GM21825 (cell line): ENCODE results near the gene KCNB1.

Source experiments
- ATAC-seq: cut with Tn5 transposase; IDR thresholded peaks from one replicate; pipeline ENCODE4 v1.9.1; 2021; ENCODE audit warnings: mild to moderate bottlenecking, moderate library complexity; ENCODE audit not compliant: unreplicated experiment

Gene KCNB1

GRCh38 chr20:49471397-49471796, 11.1 kb downstream of the KCNB1 start:
- ATAC-seq: no peak

GRCh38 chr20:49470922-49471321, 11.5 kb downstream of the KCNB1 start:
- no peak for ATAC-seq

GRCh38 chr20:49469060-49469459, 13.4 kb downstream of the KCNB1 start:
- ATAC-seq: no peak

- no peak for ATAC-seq
Measured at GRCh38 chr20:49468412-49468811, 14.1 kb downstream of the KCNB1 start.

DNA sequence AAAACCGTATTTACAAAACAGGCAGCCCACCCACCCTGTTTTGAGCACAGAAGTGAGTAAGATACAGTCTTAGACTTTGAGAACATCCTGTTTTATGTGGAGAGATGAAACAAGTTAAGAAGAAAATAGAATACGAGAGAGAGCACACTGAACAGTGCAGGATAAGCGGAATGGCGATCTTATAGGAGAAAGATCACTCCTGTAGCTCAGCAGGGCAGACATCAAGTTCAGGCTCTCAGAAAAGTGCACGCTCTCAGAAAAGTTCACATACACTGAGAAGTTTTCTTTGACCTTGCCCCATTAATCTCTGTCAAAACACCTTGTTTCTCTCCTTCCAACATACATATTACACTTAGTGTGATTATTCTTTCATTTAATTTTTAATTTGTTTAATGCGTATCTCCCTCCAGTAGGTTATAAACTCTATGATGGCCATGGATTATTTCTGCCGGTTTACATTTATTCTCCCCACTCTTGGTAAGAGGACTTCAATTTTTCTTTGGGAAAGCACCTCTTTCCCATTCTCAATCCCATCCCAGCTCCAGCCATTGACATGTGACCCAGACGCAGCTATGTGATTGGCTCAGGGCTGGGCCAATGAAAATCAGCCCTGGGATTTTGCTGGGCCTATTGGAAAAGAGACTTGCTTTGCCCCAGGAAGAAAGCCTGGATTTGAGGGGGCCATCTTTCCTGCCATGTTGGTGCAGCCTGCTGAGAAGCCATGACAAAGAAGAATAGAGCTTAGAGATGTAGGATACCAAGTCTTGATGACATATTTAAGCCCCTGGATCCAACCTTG, 16.2 kb downstream of the KCNB1 start:
- ATAC-seq: no peak

DNA sequence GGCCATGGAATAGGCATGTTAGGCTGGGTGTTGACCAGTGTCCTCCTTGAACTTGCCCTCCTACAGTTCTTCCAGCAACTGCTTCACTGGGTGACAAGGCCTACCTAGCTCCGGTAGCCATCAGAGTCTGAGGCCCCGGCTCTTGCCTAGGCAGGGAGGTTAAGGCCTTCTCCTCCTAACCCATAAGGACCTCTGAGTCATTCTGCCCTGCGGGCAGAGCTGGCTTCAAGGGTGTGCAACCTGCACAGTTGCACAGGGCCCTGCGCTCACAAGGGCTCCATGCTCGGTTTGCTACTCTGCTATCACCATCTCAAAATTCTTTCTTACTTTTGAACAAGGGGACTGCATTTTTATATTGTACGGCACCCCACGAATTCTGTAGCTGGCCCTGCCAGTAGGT, 17.9 kb downstream of the KCNB1 start:
- ATAC-seq: no peak

DNA sequence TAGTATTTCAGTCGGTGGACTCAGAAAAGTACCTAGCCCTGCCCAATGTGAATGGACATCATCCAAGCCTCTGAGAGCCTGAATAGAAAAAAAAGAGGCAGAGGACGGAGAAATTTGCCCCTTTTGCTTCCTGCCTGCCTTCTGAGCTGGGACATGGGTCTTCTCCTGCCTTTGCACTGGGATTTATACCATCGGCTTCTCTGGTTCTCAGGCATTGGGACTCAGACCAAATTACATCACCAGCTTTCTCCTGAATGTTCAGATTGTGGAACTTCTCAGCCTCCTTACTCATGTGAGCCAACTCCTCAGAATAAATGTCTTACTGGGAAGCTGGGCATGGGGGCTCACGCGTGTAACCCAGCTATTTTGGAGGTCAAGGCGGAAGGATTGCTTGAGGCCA, 19.8 kb downstream of the KCNB1 start:
- ATAC-seq: no peak

- ATAC-seq: no peak
Measured at GRCh38 chr20:49461894-49462620, 20.4 kb downstream of the KCNB1 start.

DNA sequence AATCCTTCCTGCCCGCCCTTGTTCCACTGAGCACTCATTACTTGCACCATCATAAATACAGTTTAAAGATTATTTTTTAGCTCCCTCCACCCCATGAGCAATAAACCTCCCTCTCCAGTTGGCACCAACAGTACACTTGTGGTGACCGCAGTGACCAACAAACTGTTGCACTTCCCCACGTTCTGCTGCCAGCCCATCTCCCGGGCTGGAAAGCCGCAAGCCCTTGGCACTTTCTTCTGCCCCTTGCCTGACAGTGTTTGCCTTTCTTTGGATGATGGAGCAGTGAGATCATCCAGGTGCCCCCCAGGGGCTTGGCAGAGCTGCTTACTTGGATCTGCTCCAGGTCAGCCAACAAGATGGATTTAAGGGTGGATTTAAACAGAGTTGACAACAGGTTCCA, 21.6 kb downstream of the KCNB1 start:
- no peak for ATAC-seq

DNA sequence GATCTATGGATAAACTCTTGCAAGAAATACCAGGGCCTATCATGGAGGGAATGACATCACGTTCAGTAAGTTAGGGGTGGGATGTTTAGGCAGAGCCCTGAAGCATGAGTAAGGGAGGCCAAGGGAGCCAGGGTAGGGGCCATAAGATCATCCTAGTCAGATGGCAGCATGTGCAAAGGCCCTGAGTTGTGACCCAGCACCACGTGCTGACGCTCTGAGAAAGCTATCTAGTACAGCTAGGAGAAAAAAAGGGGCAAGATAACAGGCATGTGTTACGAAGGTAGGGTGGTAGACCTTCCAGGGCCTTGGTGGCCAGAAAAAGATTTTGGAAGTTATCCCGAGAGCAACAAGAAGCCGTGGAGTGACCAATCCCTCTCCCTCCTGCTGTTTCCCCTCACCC, 22.3 kb downstream of the KCNB1 start:
- ATAC-seq: no peak

GRCh38 chr20:49459684-49460083, 22.8 kb downstream of the KCNB1 start:
- no peak for ATAC-seq

DNA sequence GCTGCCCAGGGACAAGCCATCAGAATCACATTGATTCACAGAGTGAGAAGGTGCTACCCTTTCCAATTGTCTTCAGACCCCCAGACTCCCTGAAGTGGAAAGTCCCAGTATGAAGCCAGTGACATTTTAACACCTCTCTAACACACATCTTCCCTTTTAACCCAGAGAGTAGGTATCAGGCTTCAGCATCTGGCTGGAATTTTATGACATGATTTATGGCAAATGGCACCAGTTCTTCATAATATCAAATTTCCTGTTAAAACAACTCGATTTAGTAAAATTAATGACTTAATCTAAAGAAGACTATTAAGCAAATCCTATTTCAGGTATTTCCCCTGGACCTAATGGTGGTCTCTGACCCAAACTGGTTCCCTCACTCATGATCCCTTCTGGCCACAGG, 25.0 kb downstream of the KCNB1 start:
- no peak for ATAC-seq

DNA sequence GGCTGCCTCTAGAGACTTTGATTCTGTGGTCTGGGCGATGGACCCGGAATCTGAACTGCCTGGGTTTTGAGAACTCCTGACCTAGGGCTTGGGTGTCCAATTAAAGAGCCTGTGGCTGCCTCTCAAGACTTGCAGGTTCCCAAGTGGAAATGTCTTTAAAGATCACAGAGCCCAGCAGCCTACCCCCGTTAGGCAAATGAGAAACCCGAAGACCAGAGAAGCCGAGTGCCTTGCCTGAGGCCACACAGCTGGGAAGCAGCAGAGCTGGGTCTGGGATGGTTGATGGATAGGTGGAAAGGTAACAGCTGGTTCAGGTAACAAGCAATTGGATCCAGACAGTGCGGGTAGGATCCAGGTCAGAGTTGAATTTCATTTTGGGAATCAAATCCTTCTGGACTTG, 25.8 kb downstream of the KCNB1 start:
- no peak for ATAC-seq

DNA sequence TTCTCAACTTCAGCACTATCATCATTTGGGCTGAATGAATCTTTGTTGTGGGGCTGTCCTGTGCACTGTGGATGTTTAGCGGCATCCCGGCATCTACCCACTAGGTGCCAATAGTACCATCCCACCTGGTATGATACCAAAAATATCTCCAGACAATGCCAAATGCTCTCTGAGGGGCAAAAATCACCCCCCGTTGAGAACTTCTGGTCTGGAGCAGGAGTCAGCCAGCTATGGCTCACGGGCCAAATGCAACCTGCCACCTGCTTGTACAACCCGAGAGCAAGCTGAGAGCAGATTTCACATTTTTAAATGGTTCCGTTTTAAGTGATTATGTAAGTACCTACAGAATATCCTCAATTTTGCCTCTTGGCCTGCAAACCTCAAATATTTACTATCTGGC, 26.8 kb downstream of the KCNB1 start:
- no peak for ATAC-seq

- ATAC-seq: no peak
Measured at GRCh38 chr20:49452011-49452482, 30.4 kb downstream of the KCNB1 start.

GRCh38 chr20:49450281-49450721, 32.2 kb downstream of the KCNB1 start:
- no peak for ATAC-seq

GRCh38 chr20:49448917-49449316, 33.6 kb downstream of the KCNB1 start:
- ATAC-seq: no peak

GRCh38 chr20:49447946-49448809, 34.3 kb downstream of the KCNB1 start:
- no peak for ATAC-seq

GRCh38 chr20:49447364-49447763, 35.1 kb downstream of the KCNB1 start:
- ATAC-seq: no peak

- no peak for ATAC-seq
Measured at GRCh38 chr20:49446808-49447207, 35.7 kb downstream of the KCNB1 start.

DNA sequence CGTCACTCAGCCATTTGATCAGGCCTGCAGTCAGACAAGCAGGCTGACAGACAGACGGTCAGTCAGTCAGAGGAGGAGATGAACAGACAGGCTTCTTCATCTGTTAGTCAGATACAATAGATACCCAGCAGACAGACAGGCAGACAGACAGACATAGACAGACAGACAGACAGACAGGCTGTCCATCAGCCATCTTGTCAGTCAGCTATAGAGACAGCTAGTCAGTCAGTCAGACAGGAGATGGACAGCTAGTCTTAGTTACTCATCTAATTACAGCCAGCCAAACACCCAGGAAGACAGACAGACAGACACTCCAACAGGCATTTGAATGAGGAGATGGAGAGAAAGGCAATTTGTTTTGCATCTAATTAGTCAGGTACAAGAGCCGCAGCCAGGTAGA, 36.4 kb downstream of the KCNB1 start:
- no peak for ATAC-seq
